CD4-positive, alpha-beta T cell (primary cell): Measurements from ENCODE around the gene IRF5. TPM values are rescaled to one million over a fixed set of nuclear protein-coding genes. Genes with fewer than 3 reads are reported as not detected.
A peak's percentile ranks its signal among the peaks of the same experiment; 100 is the strongest.

ENCODE experiments used
- ATAC-seq: fragments of 200-7000 bp; cut with Tn5 transposase; one replicate; pipeline ENCODE4 v1.10.0; 2022; ENCODE audit warnings: mild to moderate bottlenecking; ENCODE audit not compliant: poor library complexity
- CTCF ChIA-PET: fragments of 350-600 bp; sonication (Branson Sonifier 250); formaldehyde crosslinking; loops from one replicate; lab custom pipeline; 2021; ENCODE audit warnings: antibody characterized with exemption, inconsistent platforms; lab: Charles Lee
- POLR2A ChIA-PET: fragments of 350-600 bp; sonication (Branson Sonifier 250); formaldehyde crosslinking; loops from one replicate; lab custom pipeline; 2021; ENCODE audit warnings: antibody characterized with exemption, inconsistent platforms; lab: Charles Lee
- DNase-seq, 14 experiments: peaks; one replicate each; pipeline ENCODE4 v3.0.0-alpha.2; 2013 to 2020; ENCODE audit warnings: mixed read lengths in 2 of 14
- H3K27ac ChIP-seq, 2 donors: one replicate each; pipeline versions ENCODE4 v1.5.1 to v1.7.0; 2013; ENCODE audit warnings: low read length in 2 of 2, low read depth in 1 of 2, mild to moderate bottlenecking in 1 of 2
- H3K27me3 ChIP-seq, 2 experiments: 1 replicate in 1 of 2; 2 replicates in 1 of 2; pipeline versions ENCODE4 v1.6.1 to v1.7.0; 2013; ENCODE audit warnings: low read length in 2 of 2, control low read depth in 1 of 2, mild to moderate bottlenecking in 1 of 2, moderate library complexity in 1 of 2; ENCODE audit not compliant: insufficient read depth in 2 of 2, control insufficient read depth in 1 of 2
- H3K36me3 ChIP-seq: one replicate; pipeline ENCODE4 v1.6.1; 2013; ENCODE audit warnings: low read length, control low read depth; ENCODE audit not compliant: insufficient read depth
- H3K4me1 ChIP-seq: one replicate; pipeline ENCODE4 v1.6.1; 2013; ENCODE audit warnings: low read length, control low read depth; ENCODE audit not compliant: insufficient read depth
- H3K4me3 ChIP-seq: one replicate; pipeline ENCODE4 v1.5.1; 2013; ENCODE audit warnings: mild to moderate bottlenecking, low read length, moderate library complexity
- H3K9me3 ChIP-seq, 2 experiments: 1 replicate in 1 of 2; 2 replicates in 1 of 2; pipeline versions ENCODE4 v1.6.1 to v1.7.0; 2013; ENCODE audit warnings: low read length in 2 of 2, mild to moderate bottlenecking in 2 of 2, control low read depth in 1 of 2, moderate library complexity in 1 of 2; ENCODE audit not compliant: control insufficient read depth in 1 of 2, insufficient read depth in 1 of 2
- H3K27ac Mint-ChIP-seq: one replicate; pipeline ENCODE4 v1.8.0; 2020; ENCODE audit warnings: mixed read lengths
- H3K27me3 Mint-ChIP-seq: one replicate; pipeline ENCODE4 v1.8.0; 2021; ENCODE audit warnings: mixed read lengths
- H3K36me3 Mint-ChIP-seq: one replicate; pipeline ENCODE4 v1.8.0; 2021; ENCODE audit warnings: low read depth, mixed read lengths
- H3K4me1 Mint-ChIP-seq: one replicate; pipeline ENCODE4 v1.8.0; 2021; ENCODE audit warnings: low read depth, mixed read lengths
- H3K4me3 Mint-ChIP-seq: one replicate; pipeline ENCODE4 v1.8.0; 2020; ENCODE audit warnings: mild to moderate bottlenecking, mixed read lengths
- H3K9me3 Mint-ChIP-seq: one replicate; pipeline ENCODE4 v1.8.0; 2020; ENCODE audit warnings: mixed read lengths
- intact Hi-C, 2 experiments: fragments of 100-400 bp; cut with DNase I in 1 of 2; cut with micrococcal nuclease in 1 of 2; formaldehyde crosslinking; loops; one replicate each; pipeline versions ENCODE4 v1.15.1 to v1.9.0; 2023 to 2025; cut with DNase I, micrococcal nuclease
- total RNA-seq, 174 experiments: library from RNA in 2 of 174; stranded (reverse) in 2 of 174; gene quantifications; one replicate each; pipeline ENCODE4 v1.2.3 and lab custom pipeline; 2021 to 2026
- TF ChIP-seq, protein P1 (sequence below): fragments of 200-600 bp; IDR thresholded peaks from one replicate; pipeline ENCODE4 v1.8.0; 2022; ENCODE audit warnings: antibody characterized with exemption, mild to moderate bottlenecking

The IRF5 gene
- total RNA-seq, 2 experiments from 2014 or later = 1.7 to 1.8 TPM

DNA sequence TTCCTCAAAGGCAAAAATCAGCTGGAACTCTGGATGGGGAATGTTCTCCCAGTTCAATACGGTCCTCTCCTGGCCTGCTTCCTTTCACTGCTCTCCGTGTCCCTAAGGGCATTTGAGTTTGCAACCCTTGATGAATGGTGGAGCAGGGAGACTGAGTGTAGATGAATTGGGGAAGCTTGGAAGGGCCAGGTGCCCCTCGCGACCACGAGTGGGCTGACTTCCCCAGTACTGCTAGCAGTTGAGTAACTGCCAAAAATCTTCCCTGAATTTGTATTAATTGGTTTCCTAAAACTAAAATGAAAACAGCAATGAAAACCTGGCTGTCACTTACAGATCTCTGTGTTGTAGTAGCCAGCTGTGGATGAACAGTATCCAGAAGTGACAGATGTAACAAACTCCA is 13.6 kb downstream of the IRF5 start:
- peaks cover 57% of the 10 kb centered on the region for H3K36me3 ChIP-seq
- no peaks in the 10 kb centered on the region for H3K4me1 ChIP-seq
- ChIA-PET CTCF (no interaction called here), POLR2A (no interaction called here)
- Mint-ChIP-seq H3K4me1 (no peaks in the 10 kb centered on the region), H3K27me3 (no peaks in the 10 kb centered on the region), H3K36me3 (peaks cover 56% of the 10 kb centered on the region), H3K9me3 (no peaks in the 10 kb centered on the region), H3K27ac (peak overlapping the region; percentile 18), H3K4me3 (no peak overlapping the region)
- no peak overlapping the region for H3K27ac ChIP-seq
- intact Hi-C loops = no loop called here
- ATAC-seq = no peak
- H3K9me3 ChIP-seq = no peaks in the 10 kb centered on the region
- H3K27me3 ChIP-seq = no peaks in the 10 kb centered on the region
- no peak for DNase-seq
- no peak overlapping the region for H3K4me3 ChIP-seq
- TF ChIP-seq, protein P1, sequence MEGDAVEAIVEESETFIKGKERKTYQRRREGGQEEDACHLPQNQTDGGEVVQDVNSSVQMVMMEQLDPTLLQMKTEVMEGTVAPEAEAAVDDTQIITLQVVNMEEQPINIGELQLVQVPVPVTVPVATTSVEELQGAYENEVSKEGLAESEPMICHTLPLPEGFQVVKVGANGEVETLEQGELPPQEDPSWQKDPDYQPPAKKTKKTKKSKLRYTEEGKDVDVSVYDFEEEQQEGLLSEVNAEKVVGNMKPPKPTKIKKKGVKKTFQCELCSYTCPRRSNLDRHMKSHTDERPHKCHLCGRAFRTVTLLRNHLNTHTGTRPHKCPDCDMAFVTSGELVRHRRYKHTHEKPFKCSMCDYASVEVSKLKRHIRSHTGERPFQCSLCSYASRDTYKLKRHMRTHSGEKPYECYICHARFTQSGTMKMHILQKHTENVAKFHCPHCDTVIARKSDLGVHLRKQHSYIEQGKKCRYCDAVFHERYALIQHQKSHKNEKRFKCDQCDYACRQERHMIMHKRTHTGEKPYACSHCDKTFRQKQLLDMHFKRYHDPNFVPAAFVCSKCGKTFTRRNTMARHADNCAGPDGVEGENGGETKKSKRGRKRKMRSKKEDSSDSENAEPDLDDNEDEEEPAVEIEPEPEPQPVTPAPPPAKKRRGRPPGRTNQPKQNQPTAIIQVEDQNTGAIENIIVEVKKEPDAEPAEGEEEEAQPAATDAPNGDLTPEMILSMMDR = no peak

DNA sequence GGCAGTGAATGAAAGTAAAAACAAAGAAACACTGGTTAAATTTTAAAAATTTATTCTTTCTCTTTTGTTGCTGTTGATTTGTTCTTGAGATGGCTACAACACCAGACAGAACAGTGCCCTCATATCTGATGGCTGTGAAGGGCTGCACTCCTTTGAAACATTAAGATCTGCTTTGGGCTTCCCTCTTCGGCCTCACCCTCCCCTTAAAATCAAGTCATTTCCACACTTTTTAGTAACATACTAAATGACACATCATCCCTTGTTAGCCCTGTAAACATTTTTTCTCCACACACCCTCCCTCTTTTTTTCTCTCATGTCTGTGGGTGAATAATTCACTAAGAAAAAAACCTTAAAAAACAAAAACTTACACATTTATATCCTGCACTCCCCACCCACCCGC is 16.4 kb downstream of the IRF5 start:
- Mint-ChIP-seq H3K9me3 (no peaks in the 10 kb centered on the region), H3K27me3 (no peaks in the 10 kb centered on the region), H3K4me1 (no peaks in the 10 kb centered on the region), H3K36me3 (peaks cover 84% of the 10 kb centered on the region), H3K4me3 (no peak overlapping the region), H3K27ac (no peak overlapping the region)
- CTCF ChIA-PET = no interaction called here
- Histone ChIP-seq H3K36me3 (peaks cover 67% of the 10 kb centered on the region), H3K27ac (no peak overlapping the region), H3K4me3 (no peak overlapping the region), H3K27me3 (no peaks in the 10 kb centered on the region), H3K9me3 (no peaks in the 10 kb centered on the region), H3K4me1 (no peaks in the 10 kb centered on the region)
- POLR2A ChIA-PET = no interaction called here
- intact Hi-C loops = no loop called here
- DNase-seq = no peak
- no peak for ATAC-seq
- TF ChIP-seq, protein P1 = no peak

DNA sequence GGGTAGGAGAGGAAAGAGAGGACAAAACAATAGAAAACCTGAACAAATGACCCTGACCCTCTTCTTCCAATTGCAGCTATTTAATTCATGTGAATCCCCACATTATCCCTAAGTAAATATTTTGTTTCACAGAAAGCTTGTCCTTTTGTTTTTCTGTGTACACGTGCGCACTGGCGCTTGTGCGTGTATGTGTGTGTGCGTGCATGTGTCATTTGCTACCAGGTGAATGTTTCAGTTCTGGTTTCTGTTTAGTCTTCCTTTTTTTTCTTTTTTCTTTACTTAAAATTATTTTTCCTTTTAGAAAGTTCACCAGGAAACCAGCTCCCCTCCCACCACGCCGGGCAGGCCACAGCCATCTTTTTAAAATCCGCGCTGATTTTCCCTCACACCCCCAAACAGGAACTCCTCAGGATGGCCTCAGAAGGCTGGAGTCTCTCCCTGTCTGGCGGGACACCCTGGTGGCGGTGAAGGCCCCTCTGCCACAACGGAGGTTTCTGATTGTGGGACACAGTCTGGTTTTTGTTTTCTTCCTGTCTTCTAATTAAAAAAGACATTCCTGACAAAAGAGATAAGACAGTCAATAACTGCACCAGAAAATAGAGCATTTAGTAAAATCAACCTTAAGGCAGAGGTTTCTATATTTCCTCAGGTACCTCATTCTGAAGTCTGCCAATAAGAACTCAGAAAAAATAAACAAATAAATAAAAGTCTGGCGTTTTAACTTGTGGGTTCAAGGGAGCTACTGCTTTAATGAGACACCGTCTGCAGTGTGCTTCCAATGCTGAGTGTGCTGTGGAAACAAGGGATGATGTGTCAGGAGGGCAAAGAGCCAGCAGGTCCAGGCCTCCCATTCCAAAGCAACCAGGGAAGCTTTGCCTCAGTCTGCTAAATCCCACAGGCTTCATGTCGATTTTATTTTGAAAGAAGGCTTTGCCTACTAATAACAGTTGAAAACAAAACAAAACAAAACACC is 17.4 kb downstream of the IRF5 start:
- DNase-seq = no peak
- H3K4me3 Mint-ChIP-seq = no peak overlapping the region
- peaks cover 72% of the 10 kb centered on the region for H3K36me3 ChIP-seq
- H3K4me3 ChIP-seq = no peak overlapping the region
- intact Hi-C loops = no loop called here
- TF ChIP-seq, protein P1 = no peak
- no peak overlapping the region for H3K27ac Mint-ChIP-seq
- H3K9me3 ChIP-seq = no peaks in the 10 kb centered on the region
- H3K4me1 ChIP-seq = no peaks in the 10 kb centered on the region
- no peaks in the 10 kb centered on the region for H3K27me3 ChIP-seq
- CTCF ChIA-PET = interaction anchor here (1.3 kb wide), 1 partner anchor 137 kb away, joined by 3 read pairs; no protein-coding TSS in a partner anchor
- no peaks in the 10 kb centered on the region for H3K4me1 Mint-ChIP-seq
- POLR2A ChIA-PET = no interaction called here
- no peak for ATAC-seq
- H3K27ac ChIP-seq = no peak overlapping the region
- no peaks in the 10 kb centered on the region for H3K27me3 Mint-ChIP-seq
- H3K9me3 Mint-ChIP-seq = no peaks in the 10 kb centered on the region
- peaks cover 92% of the 10 kb centered on the region for H3K36me3 Mint-ChIP-seq
